GM13976 (cell line): ENCODE data around the gene DCBLD2.

ENCODE experiments used
- DNase-seq: peaks from one replicate; pipeline ENCODE4 v3.0.0; 2012; ENCODE audit warnings: low spot score
- in situ Hi-C: fragments of 300-500 bp; cut with MboI; formaldehyde crosslinking; loops from one replicate; pipeline ENCODE4 v1.12.0; 2022; ENCODE audit warnings: low sequenced_read_pairs, mixed read lengths, inconsistent platforms; ENCODE audit not compliant: unreplicated experiment
- TF ChIP-seq, protein P1 (sequence below): IDR thresholded peaks from 2 replicates; pipeline ENCODE4 v1.5.1; 2012; ENCODE audit warnings: borderline replicate concordance, mild to moderate bottlenecking; ENCODE audit not compliant: insufficient read depth; ENCODE audit errors: extremely low read depth, missing control alignments, control extremely low read depth

Gene DCBLD2

DNA sequence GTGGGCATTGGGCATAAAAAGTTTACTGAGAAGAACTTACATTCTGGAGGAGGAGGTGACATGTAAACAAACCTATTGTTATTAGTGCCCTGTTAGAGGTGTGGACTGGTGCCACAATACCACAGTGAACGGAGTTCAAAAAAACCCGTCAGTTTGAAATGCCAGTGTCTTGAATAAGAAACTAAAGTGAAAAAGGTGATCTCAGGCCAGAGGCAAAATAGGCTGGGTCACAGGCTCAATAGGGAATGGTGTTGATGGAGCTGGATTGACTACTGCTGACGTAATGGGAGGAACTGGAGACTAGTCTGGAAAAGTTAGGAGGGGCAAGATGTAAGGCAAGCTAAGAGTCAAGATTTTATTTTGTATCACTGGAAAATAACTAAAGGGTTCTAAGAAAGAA, 1.6 kb upstream of the DCBLD2 start:
- DNase-seq, result no peak
- in situ Hi-C loops, result no loop called here
- TF ChIP-seq, protein P1, sequence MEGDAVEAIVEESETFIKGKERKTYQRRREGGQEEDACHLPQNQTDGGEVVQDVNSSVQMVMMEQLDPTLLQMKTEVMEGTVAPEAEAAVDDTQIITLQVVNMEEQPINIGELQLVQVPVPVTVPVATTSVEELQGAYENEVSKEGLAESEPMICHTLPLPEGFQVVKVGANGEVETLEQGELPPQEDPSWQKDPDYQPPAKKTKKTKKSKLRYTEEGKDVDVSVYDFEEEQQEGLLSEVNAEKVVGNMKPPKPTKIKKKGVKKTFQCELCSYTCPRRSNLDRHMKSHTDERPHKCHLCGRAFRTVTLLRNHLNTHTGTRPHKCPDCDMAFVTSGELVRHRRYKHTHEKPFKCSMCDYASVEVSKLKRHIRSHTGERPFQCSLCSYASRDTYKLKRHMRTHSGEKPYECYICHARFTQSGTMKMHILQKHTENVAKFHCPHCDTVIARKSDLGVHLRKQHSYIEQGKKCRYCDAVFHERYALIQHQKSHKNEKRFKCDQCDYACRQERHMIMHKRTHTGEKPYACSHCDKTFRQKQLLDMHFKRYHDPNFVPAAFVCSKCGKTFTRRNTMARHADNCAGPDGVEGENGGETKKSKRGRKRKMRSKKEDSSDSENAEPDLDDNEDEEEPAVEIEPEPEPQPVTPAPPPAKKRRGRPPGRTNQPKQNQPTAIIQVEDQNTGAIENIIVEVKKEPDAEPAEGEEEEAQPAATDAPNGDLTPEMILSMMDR, result no peak

DNA sequence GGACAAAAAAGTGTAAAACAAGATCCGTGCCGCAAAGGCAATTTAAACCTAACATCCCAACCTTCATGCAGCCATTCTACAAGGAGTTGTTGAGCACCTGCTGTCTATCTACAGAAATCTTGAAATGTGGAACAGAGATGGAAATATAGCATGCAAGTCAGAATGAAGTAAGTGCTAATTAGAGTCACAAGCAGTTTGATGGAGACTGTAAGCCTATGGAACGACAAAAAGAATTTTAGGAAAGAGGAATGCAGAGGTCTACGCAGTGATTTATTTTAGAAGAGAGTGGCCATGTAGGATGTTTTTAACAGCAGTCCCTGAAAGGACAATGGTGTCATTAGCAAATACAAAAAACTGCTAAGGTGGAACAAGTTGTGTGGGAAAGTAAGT, 851 bp upstream of the DCBLD2 start:
- in situ Hi-C loops, result no loop called here
- TF ChIP-seq, protein P1, result no peak
- peak; percentile 29 for DNase-seq

DNA sequence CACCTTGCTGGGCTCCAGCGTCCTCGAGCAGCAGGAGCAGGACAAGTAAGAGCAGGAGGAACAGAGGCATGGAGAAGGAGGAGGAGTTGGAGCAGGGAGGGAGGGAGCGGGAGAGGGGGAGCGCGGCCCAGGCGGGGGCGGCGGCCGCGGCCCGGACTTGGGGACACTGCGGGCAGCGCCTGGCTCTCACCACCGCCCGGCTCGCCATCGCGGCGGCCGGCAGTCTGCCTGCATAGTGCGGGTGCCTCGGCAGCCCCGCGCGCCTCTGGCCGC, 440 bp downstream of the DCBLD2 start:
- TF ChIP-seq, protein P1, result no peak
- in situ Hi-C loops, result no loop called here
- DNase-seq, result peak; percentile 62

DNA sequence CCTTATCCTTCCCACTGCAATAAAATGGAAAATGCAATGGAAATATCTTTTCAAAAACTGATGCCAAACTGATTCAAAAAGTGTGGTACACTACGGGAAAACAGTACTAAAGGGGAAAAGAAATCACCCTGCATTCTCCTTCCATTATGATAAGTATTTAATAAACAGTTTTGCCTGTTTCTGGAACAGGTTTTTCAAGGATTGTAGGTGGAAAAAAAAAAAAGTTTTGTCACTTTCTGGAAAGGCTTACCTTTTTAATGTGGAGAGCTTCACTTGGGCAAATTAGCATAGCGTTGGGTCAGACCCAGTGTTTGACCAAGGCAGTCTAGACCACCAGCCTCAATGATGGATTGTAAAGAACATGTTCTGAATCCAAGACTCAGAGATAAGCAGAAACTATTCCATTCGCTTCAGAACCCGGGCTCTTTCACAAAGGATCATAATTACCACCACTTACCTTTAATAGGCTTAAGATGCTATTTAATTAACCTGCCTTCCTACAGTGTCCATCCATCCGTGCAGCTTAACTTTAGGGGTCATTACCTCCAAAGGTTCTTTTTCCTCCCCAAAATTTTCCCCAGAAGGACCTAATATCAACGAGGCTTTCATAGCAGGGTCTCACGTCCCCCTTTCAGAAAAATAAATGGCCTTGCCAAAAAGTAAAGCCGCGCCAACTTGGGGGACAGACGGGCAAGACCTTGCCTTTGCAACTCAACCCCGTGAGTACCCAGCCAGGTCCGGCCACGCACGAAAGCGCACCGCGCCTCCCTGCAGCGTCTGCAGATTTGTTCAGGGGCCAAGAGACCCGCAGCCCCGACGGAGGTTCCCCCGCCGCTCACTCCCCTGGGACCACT, 1.0 kb downstream of the DCBLD2 start:
- TF ChIP-seq, protein P1, result no peak
- in situ Hi-C loops, result no loop called here
- no peak for DNase-seq

DNA sequence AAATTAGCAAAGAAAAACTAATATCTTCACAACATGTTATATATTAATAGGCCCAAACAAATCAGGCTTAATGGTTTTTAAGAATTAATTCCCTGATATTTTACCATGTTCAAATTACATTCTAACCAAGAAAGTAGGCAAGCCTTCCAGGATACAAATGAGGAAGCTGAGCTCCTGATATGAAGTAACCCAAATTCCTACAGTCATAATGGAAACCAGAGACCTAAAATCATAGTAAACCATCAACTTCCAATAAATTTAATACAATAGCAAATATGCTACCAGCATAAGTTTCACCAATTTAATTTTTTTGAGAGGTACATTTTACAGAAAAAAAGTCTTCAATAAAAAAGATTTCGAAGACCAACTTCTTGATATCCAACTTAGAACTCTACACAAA, 3.8 kb downstream of the DCBLD2 start:
- DNase-seq, result no peak
- TF ChIP-seq, protein P1, result no peak
- in situ Hi-C loops, result no loop called here

DNA sequence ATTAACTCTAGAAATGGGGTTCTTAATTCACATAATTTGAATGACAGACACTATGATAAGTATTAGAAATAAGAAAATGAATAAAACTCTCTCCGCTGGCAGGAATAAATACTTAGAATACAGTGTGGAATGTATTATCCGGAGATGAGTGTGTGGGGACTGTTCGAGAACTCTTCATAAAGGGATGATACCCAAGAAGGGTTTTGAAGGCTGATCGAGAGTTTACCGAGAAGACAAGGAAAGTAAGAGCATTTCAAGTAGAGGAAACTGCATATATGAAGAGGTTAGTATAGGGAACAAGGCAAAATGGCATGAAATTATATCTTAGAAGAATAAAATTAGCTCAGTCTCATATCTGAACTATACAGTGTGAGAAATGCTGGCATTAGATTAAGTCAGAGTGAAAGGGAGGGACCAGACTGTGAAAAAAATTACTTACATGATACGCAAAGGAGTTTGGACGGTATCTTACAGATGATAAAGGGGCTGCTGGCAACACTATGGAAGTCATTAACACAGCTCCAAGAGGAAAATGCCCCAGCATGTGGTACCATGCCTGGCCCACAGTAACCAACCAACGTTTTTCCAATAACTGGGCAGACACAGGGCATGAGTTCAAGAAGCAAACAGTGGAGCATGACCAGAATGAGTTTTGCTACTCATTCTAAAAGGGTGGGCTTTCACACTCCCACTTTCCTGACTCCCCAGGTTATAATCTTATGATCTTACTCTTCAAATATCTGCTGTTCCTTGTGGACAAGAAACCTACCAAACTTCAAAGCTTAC, 6.5 kb downstream of the DCBLD2 start:
- TF ChIP-seq, protein P1, result no peak
- no peak for DNase-seq
- in situ Hi-C loops, result no loop called here
